NCI-H2081 treated with DMSO at 0.1 percent for 48 hours (cell line): ENCODE data around the gene IKZF2.

Source experiments
- DNase-seq: peaks from one replicate; lab custom pipeline; 2025; lab: John Stamatoyannopoulos, UW

Gene IKZF2

DNA sequence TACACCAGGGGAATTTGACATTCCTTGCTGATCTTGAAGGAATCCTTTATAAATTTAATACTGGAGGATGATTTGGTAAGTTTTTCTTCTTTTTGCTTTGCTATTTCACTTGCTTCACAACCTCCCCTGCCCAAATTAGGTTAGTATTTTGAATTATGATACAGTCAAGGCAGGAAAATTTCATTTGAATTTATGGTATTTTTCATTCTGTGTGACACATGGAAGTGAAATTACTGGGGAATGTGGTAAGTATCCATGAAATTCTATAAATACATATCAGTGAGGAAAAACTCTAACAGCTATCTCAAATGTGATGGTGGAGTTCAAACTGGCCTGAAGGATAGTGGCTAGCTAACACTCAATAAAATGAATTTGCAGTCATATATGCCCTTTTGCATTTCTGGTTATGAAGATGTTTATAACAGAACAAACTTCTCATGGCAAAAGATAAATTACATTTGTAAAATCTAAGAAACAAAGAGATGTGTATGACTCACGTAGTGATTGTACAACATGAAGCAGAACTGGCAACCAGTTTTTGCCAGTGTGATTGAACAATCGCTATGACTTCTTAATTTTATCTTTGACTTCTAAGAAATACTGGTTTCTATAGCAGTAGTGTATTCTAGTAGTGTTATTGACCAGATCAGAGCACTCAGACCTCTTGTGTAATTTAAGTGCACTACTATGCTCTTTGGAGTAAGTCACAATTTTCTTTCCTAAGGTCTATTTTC, 152.6 kb downstream of the IKZF2 start:
- DNase-seq: no peak

DNA sequence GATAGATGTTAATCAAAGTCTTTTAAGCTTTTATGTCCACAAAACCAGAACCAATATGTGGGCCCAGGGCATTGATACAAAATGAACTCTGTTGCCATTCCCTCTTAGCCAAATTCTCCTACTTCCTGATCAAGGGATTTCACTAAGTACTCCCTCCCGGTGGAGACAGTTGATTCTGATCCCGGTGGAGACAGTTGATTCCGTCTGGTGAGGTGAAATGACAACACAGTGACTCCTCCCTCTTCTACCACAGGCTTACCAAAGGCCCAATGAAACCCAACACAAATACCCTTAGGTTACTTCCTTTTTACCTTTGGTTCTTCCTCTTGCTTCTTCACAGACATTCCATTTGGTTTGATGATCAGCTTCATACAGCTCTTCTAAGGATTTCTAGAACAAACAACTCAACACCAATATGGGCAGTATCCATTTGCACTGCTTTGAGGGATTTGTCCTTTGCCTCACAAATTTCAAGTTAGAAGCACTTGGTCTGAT, 153.8 kb downstream of the IKZF2 start:
- no peak for DNase-seq

DNA sequence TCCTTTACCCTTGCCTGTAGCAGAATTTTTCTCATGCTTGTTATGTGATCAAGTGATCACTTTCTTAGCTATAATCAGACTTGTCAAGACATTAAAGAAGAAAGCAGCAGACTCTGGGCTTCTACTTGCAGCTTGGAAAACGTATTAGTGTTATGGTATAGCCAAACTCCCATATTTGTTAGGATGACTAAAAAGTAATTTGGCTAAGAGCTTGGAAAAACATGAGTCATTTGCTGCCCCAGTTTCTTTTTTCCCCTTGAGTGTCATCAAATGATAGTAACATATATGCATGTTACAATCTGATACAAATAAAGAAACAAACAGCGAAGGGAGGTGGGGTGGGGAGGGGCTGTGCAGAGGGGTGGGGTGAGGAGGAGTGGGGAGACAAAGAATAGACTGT, 155.5 kb downstream of the IKZF2 start:
- DNase-seq: no peak

- DNase-seq: no peak
Measured at GRCh38 chr2:212994976-212995375, 156.4 kb downstream of the IKZF2 start.

- DNase-seq: no peak
Measured at GRCh38 chr2:212991120-212991519, 160.3 kb downstream of the IKZF2 start.

- DNase-seq: no peak
Measured at GRCh38 chr2:212990697-212991096, 160.7 kb downstream of the IKZF2 start.

DNA sequence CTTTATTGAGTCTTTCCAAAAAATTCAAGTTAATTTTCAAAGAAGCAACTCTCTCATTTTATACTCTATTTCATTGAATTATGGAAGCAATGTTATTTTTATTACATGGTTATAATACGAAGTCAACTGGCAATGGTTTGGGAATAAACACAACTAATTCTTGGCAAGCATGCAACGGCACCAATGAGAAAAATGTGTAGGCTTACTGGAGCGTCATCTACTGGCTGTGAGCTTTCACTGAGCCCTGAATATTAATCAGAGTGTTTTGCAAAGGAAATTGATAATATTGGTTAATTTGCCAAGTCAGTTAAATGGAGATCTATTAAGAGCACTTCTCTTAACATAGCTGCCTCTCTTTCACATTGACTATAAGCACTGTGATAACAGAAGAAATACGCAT, 163.9 kb downstream of the IKZF2 start:
- no peak for DNase-seq

- DNase-seq: no peak
Measured at GRCh38 chr2:212984129-212984528, 167.3 kb downstream of the IKZF2 start.

- no peak for DNase-seq
Measured at GRCh38 chr2:212979799-212980198, 171.6 kb downstream of the IKZF2 start.

DNA sequence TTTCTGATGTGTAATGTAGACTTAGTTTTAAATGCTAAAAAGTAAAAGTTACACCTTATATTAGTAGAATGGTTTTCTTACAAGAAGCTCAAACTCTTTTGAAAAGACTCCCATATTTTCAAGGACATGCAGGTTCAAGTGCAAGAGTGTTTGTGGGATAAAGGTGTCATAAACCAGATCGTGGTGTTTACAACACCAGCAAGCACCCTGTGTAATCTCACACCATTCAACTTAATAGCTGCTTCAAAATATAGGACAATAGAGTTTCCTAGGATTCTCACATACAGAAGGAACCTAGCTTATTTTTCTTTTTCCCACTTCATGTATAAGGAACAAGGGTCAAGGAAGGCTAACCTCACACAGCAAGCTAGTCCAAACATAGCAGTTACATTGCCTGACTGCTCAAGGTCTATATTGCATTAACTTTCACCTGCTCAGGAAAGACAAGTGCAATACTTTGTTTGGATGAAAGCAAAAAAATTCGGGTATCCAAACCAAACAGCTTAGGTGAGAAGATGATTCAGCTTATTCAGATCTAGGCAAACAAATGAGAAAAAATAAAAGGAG, 172.3 kb downstream of the IKZF2 start:
- no peak for DNase-seq

DNA sequence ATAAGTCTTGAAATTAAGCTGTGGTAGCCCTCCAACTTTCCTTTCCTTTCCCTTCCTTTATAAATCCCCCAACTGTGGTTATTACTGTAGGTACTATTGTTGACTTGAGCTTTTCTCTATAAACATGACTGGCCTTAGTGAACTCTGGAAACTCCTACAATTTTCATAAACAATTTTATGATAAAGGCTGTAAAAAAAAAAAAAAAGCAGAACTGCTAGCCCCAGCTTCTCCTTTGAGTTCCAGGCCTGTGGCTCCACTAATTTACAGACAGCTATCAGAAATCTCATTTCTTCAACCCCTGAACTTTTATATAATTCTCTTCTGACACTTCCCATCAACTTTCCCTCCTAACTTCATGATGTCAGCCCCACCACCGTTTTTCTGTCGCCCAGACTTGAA, 174.3 kb downstream of the IKZF2 start:
- DNase-seq: no peak

DNA sequence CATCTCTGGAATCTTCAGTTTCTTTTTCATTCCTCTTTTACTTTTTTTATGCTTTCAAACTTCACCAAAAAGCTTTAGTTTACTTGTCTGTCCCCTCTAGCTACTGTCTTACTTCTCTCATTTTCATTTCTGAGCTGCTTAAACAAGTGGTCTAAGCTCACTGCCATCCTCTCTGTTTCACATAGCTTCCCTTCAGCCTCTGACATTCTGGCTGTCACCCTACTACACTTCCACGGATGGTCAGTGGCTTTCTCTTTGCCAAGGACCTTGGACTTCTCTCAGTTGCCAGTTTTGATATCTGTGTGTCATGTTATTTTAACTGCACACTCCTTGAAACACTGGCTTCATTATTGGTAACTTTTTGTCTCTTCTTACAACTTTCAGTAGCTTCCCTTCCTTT, 176.1 kb downstream of the IKZF2 start:
- no peak for DNase-seq

GRCh38 chr2:212974692-212975091, 176.7 kb downstream of the IKZF2 start:
- DNase-seq: no peak

GRCh38 chr2:212973347-212973746, 178.1 kb downstream of the IKZF2 start:
- DNase-seq: no peak

GRCh38 chr2:212970132-212970531, 181.3 kb downstream of the IKZF2 start:
- DNase-seq: no peak

GRCh38 chr2:212968284-212969081, 182.9 kb downstream of the IKZF2 start:
- no peak for DNase-seq

DNA sequence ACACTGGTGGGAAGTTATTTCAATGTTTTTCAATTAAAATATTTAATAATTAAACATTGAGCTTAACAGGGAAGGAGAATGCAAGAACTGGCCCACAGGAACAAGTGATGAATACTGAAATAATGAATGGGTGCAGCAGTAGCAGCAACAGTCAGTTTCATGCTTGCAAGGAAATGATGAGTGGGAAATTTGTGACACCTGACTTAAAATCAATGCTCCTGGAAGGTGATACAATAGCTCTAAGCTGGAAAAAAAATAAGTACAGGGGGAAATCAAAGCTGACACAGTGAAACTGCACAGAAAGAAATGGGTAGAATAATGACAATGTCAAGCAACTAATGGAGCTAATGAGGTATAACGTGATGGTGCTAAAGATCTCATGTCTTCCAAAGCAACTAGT, 184.5 kb downstream of the IKZF2 start:
- no peak for DNase-seq

DNA sequence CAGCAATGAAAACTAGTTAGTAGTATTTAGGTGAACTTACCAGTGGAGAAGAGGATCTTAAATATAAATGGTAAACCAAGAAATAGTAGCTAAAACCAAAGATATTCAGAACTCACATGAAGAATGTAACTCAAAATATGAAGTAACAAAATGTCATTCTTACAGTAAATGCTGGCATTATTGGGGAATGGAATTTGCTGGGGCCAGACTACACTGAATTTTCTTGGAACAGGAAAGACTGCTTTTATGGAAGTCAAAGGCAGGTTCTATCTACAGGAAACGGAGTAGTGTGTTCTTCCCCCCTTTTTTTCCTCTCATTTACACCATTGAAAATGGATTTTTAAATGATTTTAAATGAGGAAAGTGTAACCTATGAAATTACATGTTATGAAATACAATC, 188.7 kb downstream of the IKZF2 start:
- DNase-seq: no peak

DNA sequence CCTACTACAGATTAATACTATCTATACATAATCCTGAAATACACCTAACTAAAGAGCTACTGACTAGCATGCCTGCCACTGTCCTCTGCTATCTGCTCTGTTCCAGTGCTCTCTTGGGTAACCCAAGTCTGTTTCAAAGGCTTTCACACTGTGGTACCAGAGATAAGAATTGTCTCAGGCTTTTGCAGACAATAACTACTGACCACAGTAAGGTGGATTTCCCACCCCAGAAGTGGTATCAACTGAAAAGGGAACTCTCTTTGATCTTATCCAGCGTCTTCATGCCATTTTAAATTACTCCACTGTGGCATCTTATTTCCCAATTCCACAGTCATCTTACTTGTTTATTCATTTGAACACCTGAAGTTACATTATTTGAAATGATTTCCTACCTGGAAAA, 190.2 kb downstream of the IKZF2 start:
- DNase-seq: no peak

GRCh38 chr2:212960336-212960735, 191.1 kb downstream of the IKZF2 start:
- DNase-seq: no peak

- DNase-seq: no peak
Measured at GRCh38 chr2:212959471-212960117, 191.8 kb downstream of the IKZF2 start.

- DNase-seq: no peak
Measured at GRCh38 chr2:212958757-212959295, 192.6 kb downstream of the IKZF2 start.
